ENCODE results near the gene SFTPA2. TPM values are rescaled to one million over a fixed set of nuclear protein-coding genes. Genes with fewer than 3 reads are reported as not detected.

SFTPA2 gene
- total RNA-seq, 1 donor from 2014 or later = not detected

DNA sequence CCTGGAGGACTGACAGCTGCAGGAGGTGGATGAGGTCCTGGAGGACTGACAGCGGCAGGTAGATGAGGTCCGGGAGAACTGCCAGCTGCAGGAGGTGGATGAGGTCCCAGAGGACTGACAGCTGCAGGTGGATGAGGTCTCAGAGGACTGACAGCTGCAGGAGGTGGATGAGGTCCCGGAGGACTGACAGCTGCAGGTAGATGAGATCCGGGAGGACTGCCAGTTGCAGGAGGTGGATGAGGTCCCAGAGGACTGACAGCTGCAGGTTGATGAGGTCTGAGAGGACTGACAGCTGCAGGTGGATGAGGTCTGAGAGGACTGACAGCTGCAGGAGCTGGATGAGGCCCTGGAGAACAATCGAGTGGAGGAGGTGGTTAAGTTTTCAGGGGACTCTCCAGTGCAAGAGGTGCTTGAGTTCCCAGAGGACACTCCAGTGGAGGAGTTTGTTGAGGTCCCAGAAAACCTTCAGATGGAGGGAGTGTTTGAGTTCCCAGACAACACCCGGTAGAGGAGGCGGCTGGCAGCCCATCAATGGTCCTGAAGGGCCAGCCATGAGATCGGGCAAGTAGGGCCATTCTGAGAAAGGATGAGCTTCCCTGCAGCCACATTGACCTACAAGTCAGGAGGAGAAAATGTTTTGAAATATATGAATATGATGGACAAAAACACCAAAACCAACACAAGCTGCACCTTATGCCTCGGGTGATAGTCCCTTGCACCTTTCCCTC is 52.6 kb downstream of the SFTPA2 start:
- DNase-seq (ENCODE audit: low read depth) = no peak
- TF ChIP-seq, protein P1, sequence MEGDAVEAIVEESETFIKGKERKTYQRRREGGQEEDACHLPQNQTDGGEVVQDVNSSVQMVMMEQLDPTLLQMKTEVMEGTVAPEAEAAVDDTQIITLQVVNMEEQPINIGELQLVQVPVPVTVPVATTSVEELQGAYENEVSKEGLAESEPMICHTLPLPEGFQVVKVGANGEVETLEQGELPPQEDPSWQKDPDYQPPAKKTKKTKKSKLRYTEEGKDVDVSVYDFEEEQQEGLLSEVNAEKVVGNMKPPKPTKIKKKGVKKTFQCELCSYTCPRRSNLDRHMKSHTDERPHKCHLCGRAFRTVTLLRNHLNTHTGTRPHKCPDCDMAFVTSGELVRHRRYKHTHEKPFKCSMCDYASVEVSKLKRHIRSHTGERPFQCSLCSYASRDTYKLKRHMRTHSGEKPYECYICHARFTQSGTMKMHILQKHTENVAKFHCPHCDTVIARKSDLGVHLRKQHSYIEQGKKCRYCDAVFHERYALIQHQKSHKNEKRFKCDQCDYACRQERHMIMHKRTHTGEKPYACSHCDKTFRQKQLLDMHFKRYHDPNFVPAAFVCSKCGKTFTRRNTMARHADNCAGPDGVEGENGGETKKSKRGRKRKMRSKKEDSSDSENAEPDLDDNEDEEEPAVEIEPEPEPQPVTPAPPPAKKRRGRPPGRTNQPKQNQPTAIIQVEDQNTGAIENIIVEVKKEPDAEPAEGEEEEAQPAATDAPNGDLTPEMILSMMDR (IDR thresholded peaks at IDR 0.05; ENCODE audit: insufficient read depth, low read length, poor library complexity, severe bottlenecking) = no peak
- peaks cover 11% of the 10 kb centered on the region for H3K27me3 ChIP-seq (ENCODE audit: control insufficient read depth, insufficient read depth, low read length)
- no peaks in the 10 kb centered on the region for H3K36me3 ChIP-seq (ENCODE audit: control insufficient read depth, insufficient read depth, low read length)
- H3K4me3 ChIP-seq (ENCODE audit: low read depth, low read length) = no peak overlapping the region

Other genes with a start within 250 kb of the SFTPA2 start
- gene PPIF, start 212.9 kb downstream of the SFTPA2 start, total RNA-seq = 71.7 and 80.6 TPM in 2 replicates
- 6.2 and 8.6 TPM in 2 replicates for gene ZCCHC24, start 114.8 kb downstream of the SFTPA2 start, total RNA-seq
- gene EIF5AL1, start 47.9 kb downstream of the SFTPA2 start, total RNA-seq = 0.38 and 0.41 TPM in 2 replicates
- not detected in 2 replicates for gene SFTPA1, start 50.5 kb upstream of the SFTPA2 start, total RNA-seq
- 2.0 TPM in 1 of 2 replicates, not detected in the other for gene NUTM2B, start 142.8 kb upstream of the SFTPA2 start, total RNA-seq

Measured in kidney epithelial cell (primary cell).